Type B pancreatic cell (in vitro differentiated cells): ENCODE data around the gene CAPN12. TPM values are rescaled to one million over a fixed set of nuclear protein-coding genes. Genes with fewer than 3 reads are reported as not detected.

Source experiments
- DNase-seq: peaks from one replicate; pipeline ENCODE4 v3.0.0; 2021; ENCODE audit warnings: mixed read lengths; ENCODE audit not compliant: unreplicated experiment; ENCODE audit errors: extremely low spot score
- H3K27ac Mint-ChIP-seq: 2 replicates; pipeline ENCODE4 v1.8.0; 2021; ENCODE audit warnings: mild to moderate bottlenecking, mixed read lengths
- H3K27me3 Mint-ChIP-seq: 2 replicates; pipeline ENCODE4 v1.8.0; 2021; ENCODE audit warnings: mixed read lengths
- H3K36me3 Mint-ChIP-seq: 2 replicates; pipeline ENCODE4 v1.8.0; 2021; ENCODE audit warnings: mixed read lengths
- H3K4me1 Mint-ChIP-seq: one replicate; pipeline ENCODE4 v1.8.0; 2021; ENCODE audit warnings: mixed read lengths; ENCODE audit not compliant: unreplicated experiment
- H3K4me3 Mint-ChIP-seq: 2 replicates; pipeline ENCODE4 v1.8.0; 2021; ENCODE audit warnings: mild to moderate bottlenecking, mixed read lengths
- H3K9me3 Mint-ChIP-seq: 2 replicates; pipeline ENCODE4 v1.8.0; 2021; ENCODE audit warnings: mixed read lengths
- total RNA-seq: library from RNA; stranded (reverse); gene quantifications from 2 replicates; pipeline ENCODE4 v1.2.1, GENCODE V29; 2021; ENCODE audit warnings: low replicate concordance
- TF ChIP-seq, protein P1 (sequence below): fragments of 200-600 bp; sonication (generic); conservative IDR thresholded peaks from 2 replicates; pipeline ENCODE4 v1.5.0; 2021; ENCODE audit warnings: antibody characterized with exemption, mild to moderate bottlenecking

Gene CAPN12
- total RNA-seq, 1 donor from 2014 or later = 3.0 TPM

DNA sequence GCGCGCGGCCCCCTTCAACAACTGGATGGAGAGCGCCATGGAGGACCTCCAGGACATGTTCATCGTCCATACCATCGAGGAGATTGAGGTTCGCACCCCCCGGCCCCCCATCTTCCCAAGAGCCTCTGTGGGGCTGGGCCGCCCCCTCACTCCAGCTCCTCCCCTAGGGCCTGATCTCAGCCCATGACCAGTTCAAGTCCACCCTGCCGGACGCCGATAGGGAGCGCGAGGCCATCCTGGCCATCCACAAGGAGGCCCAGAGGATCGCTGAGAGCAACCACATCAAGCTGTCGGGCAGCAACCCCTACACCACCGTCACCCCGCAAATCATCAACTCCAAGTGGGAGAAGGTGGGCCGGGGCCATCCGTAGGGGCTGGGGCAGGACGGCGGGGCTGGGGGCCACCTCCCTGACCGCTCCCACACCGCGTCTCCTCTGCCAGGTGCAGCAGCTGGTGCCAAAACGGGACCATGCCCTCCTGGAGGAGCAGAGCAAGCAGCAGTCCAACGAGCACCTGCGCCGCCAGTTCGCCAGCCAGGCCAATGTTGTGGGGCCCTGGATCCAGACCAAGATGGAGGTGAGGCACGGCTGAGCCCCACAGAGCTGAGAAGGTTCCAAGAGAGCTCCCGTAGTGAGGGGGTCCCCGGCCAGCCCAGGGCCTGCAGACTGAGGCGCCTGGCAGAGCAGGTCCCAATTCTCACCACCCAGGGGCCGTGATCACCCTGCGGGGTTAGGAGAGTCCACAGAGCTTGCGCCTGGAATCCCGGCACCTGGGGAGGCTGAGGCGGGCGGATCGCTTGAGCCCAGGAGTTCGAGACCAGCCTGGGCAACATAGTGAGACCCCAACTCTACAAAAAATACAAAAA lies 20.1 kb downstream of the CAPN12 start:
- Mint-ChIP-seq H3K4me3 (no peak overlapping the region), H3K36me3 (no peaks in the 10 kb centered on the region), H3K4me1 (no peaks in the 10 kb centered on the region), H3K9me3 (no peaks in the 10 kb centered on the region), H3K27me3 (no peaks in the 10 kb centered on the region), H3K27ac (no peak overlapping the region)
- no peak for DNase-seq
- TF ChIP-seq, protein P1, sequence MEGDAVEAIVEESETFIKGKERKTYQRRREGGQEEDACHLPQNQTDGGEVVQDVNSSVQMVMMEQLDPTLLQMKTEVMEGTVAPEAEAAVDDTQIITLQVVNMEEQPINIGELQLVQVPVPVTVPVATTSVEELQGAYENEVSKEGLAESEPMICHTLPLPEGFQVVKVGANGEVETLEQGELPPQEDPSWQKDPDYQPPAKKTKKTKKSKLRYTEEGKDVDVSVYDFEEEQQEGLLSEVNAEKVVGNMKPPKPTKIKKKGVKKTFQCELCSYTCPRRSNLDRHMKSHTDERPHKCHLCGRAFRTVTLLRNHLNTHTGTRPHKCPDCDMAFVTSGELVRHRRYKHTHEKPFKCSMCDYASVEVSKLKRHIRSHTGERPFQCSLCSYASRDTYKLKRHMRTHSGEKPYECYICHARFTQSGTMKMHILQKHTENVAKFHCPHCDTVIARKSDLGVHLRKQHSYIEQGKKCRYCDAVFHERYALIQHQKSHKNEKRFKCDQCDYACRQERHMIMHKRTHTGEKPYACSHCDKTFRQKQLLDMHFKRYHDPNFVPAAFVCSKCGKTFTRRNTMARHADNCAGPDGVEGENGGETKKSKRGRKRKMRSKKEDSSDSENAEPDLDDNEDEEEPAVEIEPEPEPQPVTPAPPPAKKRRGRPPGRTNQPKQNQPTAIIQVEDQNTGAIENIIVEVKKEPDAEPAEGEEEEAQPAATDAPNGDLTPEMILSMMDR = no peak

DNA sequence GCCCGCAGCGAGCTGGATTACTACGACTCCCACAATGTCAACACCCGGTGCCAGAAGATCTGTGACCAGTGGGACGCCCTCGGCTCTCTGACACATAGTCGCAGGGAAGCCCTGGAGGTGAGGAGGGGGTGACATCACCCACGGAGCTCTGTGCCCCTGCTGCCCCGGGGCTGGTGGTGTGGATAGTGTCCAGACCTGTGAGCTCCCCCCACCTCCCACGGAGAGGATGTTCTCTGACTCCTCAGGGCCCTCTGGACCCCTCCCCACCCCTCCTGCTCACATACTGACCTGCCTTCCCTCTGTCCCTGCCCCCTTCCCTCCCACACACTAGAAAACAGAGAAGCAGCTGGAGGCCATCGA lies 20.7 kb downstream of the CAPN12 start:
- Mint-ChIP-seq H3K9me3 (no peaks in the 10 kb centered on the region), H3K27me3 (no peaks in the 10 kb centered on the region), H3K4me3 (no peak overlapping the region), H3K4me1 (no peaks in the 10 kb centered on the region), H3K27ac (peak overlapping the region; percentile 41), H3K36me3 (no peaks in the 10 kb centered on the region)
- no peak for DNase-seq
- TF ChIP-seq, protein P1 = no peak

DNA sequence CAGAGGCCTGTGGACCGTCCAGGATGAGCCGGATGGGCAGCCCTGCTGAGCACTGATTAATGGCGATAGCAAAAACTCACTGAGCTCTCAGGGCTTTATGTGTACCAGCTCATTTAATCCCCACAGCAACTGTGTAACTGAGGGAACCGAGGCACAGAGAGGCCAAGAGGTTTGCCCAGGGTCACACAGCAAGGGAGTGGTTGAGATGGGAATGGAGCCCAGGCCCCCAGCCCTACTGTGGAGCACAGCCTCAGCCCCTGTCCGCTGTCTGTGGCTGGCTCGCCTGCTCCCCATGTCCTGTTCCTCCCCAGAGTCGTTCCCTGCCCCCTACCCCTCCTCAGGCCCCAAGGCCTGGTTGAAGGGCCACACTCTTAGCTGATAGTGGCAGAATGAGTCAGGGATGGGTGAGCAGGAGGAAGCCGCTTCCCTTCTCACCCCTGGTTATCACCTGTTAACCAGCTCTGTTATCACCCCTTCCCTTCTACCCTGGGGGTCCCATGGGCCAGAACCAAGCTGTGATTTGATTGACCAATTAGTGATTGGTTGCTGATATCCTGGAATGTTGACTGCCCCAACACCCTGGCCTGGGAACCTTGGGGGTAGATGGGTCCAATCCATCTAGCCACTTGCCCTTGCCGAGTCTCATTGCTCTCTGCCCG lies 21.2 kb downstream of the CAPN12 start:
- Mint-ChIP-seq H3K36me3 (no peaks in the 10 kb centered on the region), H3K27me3 (no peaks in the 10 kb centered on the region), H3K9me3 (no peaks in the 10 kb centered on the region), H3K4me1 (no peaks in the 10 kb centered on the region), H3K27ac (peak overlapping the region; percentile 41), H3K4me3 (no peak overlapping the region)
- TF ChIP-seq, protein P1 = no peak
- DNase-seq = no peak

DNA sequence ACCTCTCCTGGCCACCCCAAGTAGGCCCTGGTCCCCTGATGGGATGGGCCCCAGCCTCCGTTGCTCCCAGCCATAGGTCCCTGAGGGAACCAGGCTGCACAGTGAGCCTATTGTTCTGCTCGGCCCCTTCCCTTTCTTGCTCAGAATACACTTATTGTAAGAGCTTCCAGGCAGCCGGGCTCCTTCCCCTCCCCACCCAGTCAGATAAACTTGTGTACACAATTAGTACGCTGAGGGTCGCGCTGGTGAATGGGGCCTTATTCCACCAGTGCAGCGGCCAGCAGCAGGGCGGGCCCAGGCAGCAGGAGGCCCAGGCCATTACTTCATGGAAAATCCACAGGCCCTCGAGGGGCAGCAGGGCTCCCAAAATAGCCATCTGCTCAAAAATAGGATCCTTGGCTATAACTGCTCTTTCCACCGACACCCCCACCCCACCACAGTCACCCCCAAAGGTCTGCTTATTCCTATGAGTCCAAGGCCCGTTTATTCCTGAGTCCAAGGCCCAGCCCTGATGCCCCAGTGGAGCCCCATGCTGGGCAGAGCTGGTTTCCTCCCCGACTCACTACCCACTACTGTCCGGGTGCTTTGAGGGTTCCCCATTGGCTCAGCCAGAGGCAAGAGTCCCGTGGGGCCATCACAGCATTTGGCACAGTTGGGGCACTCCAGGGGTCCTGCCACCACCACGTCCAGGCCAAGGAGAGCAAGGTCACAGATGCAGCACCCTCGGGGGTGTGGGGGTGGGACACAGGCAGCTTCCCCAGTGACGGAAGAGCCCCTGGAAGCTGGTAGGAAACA lies 22.1 kb downstream of the CAPN12 start:
- no peaks in the 10 kb centered on the region for H3K4me1 Mint-ChIP-seq
- H3K27me3 Mint-ChIP-seq = no peaks in the 10 kb centered on the region
- H3K9me3 Mint-ChIP-seq = no peaks in the 10 kb centered on the region
- no peak overlapping the region for H3K4me3 Mint-ChIP-seq
- TF ChIP-seq, protein P1 = no peak
- no peaks in the 10 kb centered on the region for H3K36me3 Mint-ChIP-seq
- H3K27ac Mint-ChIP-seq = peak overlapping the region; percentile 61
- DNase-seq = no peak

DNA sequence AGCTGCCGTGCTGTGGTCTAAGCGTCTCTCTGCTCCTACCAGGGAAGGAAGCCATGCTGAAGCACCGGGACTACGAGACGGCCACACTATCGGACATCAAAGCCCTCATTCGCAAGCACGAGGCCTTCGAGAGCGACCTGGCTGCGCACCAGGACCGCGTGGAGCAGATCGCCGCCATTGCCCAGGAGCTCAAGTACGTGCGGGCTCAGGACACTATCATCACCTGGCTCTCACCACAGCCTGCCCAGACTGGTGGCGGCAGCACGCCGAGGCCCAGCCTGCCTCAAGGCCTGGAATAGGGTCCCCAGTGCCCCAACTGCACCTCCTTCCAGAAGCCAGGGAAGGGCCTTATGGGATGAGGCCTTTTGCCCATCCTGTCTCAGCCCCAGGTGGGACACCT lies 22.8 kb downstream of the CAPN12 start:
- Mint-ChIP-seq H3K27me3 (no peaks in the 10 kb centered on the region), H3K36me3 (no peaks in the 10 kb centered on the region), H3K4me1 (no peaks in the 10 kb centered on the region), H3K27ac (peak overlapping the region; percentile 29), H3K4me3 (no peak overlapping the region), H3K9me3 (no peaks in the 10 kb centered on the region)
- TF ChIP-seq, protein P1 = no peak
- no peak for DNase-seq
